Breast epithelium (tissue), 4 donors: Measurements from ENCODE around the gene ATG16L2. TPM values are rescaled to one million over a fixed set of nuclear protein-coding genes. Genes with fewer than 3 reads are reported as not detected.

Experiments
- DNase-seq, 2 donors: peaks; one replicate each; pipeline ENCODE4 v3.0.0-alpha.2; 2019; ENCODE audit warnings: low spot score in 2 of 2
- H3K27ac ChIP-seq, 2 donors: fragments of 200-600 bp; sonication (generic) in 1 of 2; one replicate each; pipeline ENCODE4 v1.5.1; 2016 to 2019; ENCODE audit warnings: mild to moderate bottlenecking in 1 of 2
- H3K27me3 ChIP-seq, 2 donors: fragments of 200-600 bp; sonication (generic) in 1 of 2; one replicate each; pipeline versions ENCODE4 v1.5.1 to v1.6.0; 2017 to 2019; ENCODE audit warnings: control low read depth in 1 of 2, mild to moderate bottlenecking in 1 of 2
- H3K36me3 ChIP-seq: fragments of 200-600 bp; one replicate; pipeline ENCODE4 v1.5.1; 2019
- H3K4me1 ChIP-seq, 2 donors: fragments of 200-600 bp; sonication (generic); one replicate each; pipeline ENCODE4 v1.5.1; 2016 to 2019; ENCODE audit warnings: control low read depth in 1 of 2
- H3K4me3 ChIP-seq, 3 donors: fragments of 200-600 bp; sonication (generic); 1 replicate in 2 of 3; 2 replicates in 1 of 3; pipeline ENCODE4 v1.5.1; 2016 to 2019; ENCODE audit warnings: mild to moderate bottlenecking in 3 of 3, moderate library complexity in 2 of 3
- H3K9me3 ChIP-seq, 2 donors: fragments of 200-600 bp; sonication (generic) in 1 of 2; one replicate each; pipeline ENCODE4 v1.5.1; 2016 to 2019; ENCODE audit warnings: control low read depth in 1 of 2
- CTCF ChIP-seq, 3 donors: fragments of 450-650 bp; IDR thresholded peaks; one replicate each; pipeline ENCODE4 v1.5.1; 2016 to 2017; ENCODE audit warnings: antibody characterized with exemption in 3 of 3, mild to moderate bottlenecking in 3 of 3, moderate library complexity in 3 of 3
- POLR2A ChIP-seq: fragments of 450-650 bp; IDR thresholded peaks from one replicate; pipeline ENCODE4 v1.6.1; 2016; ENCODE audit warnings: antibody characterized with exemption, mild to moderate bottlenecking, moderate library complexity
- POLR2AphosphoS5 ChIP-seq, 3 donors: sonication (generic); formaldehyde crosslinking; IDR thresholded peaks; one replicate each; pipeline ENCODE4 v1.6.1; 2017; ENCODE audit warnings: antibody characterized with exemption in 3 of 3
- intact Hi-C: fragments of 100-400 bp; cut with DNase I; formaldehyde crosslinking; loops from one replicate; pipeline ENCODE4 v1.15.1; 2023; ENCODE audit warnings: low total_unique reads
- total RNA-seq, 3 donors: library from RNA; depleted of rRNA; stranded (reverse); fragments of >200 nt; gene quantifications; one replicate each; pipeline ENCODE4 v1.1.0, GENCODE V29; 2016

ATG16L2 gene
- total RNA-seq, 3 donors from 2014 or later = 18.7 to 39.2 (median 28.2) TPM

GRCh38 chr11:72776844-72777754, 37.1 kb upstream of the ATG16L2 start:
- Histone ChIP-seq H3K27me3 (no peaks in the 10 kb centered on the region), H3K4me3 (no peak overlapping the region), H3K36me3 (no peaks in the 10 kb centered on the region), H3K9me3 (no peaks in the 10 kb centered on the region), H3K4me1 (peaks cover 5 to 31% of the 10 kb centered on the region in 2 donors), H3K27ac (peak overlapping the region; percentile 14 to 59)
- DNase-seq = no peak
- intact Hi-C loops = no loop called here
- TF ChIP-seq POLR2AphosphoS5 (IDR thresholded peaks at IDR 0.05) = no peak
- TF ChIP-seq CTCF (IDR thresholded peaks at IDR 0.05) = no peak
- no peak for TF ChIP-seq POLR2A

- no peak overlapping the region for H3K4me3 ChIP-seq
- H3K9me3 ChIP-seq = no peaks in the 10 kb centered on the region
- DNase-seq = no peak
- TF ChIP-seq POLR2AphosphoS5 (IDR thresholded peaks at IDR 0.05) = no peak
- no peak for TF ChIP-seq CTCF (IDR thresholded peaks at IDR 0.05)
- no peak for TF ChIP-seq POLR2A
- no peaks in the 10 kb centered on the region for H3K27me3 ChIP-seq
- no peaks in the 10 kb centered on the region for H3K36me3 ChIP-seq
- peaks cover 5 to 31% of the 10 kb centered on the region in 2 donors for H3K4me1 ChIP-seq
- intact Hi-C loops = no loop called here
- H3K27ac ChIP-seq = peak overlapping the region; percentile 14 to 59
Observed at GRCh38 chr11:72777755-72778278, 36.4 kb upstream of the ATG16L2 start.

- H3K4me3 ChIP-seq = peak overlapping the region in 1 of 3 donors; percentile 12
- no peaks in the 10 kb centered on the region for H3K36me3 ChIP-seq
- no peaks in the 10 kb centered on the region for H3K9me3 ChIP-seq
- intact Hi-C loops = no loop called here
- no peaks in the 10 kb centered on the region for H3K27me3 ChIP-seq
- TF ChIP-seq POLR2A (no peak), POLR2AphosphoS5 (IDR thresholded peaks at IDR 0.05) (no peak), CTCF (IDR thresholded peaks at IDR 0.05) (no peak)
- H3K27ac ChIP-seq = peak overlapping the region in 1 of 2 donors; percentile 2
- H3K4me1 ChIP-seq = peaks cover 5 to 31% of the 10 kb centered on the region in 2 donors
- no peak for DNase-seq
Observed at GRCh38 chr11:72778535-72779494, 35.4 kb upstream of the ATG16L2 start.

- intact Hi-C loops = loop anchor here (10.0 kb wide), 1 partner anchor 55 kb away; no protein-coding TSS in a partner anchor
- H3K4me3 ChIP-seq = peak overlapping the region in 2 of 3 donors; percentile 81 to 92
- no peak for DNase-seq
- TF ChIP-seq POLR2A (no peak), POLR2AphosphoS5 (IDR thresholded peaks at IDR 0.05) (no peak), CTCF (IDR thresholded peaks at IDR 0.05) (no peak)
- H3K36me3 ChIP-seq = no peaks in the 10 kb centered on the region
- no peaks in the 10 kb centered on the region for H3K27me3 ChIP-seq
- H3K9me3 ChIP-seq = no peaks in the 10 kb centered on the region
- H3K4me1 ChIP-seq = peaks cover 3 to 24% of the 10 kb centered on the region in 2 donors
- peak overlapping the region in 1 of 2 donors; percentile 93 for H3K27ac ChIP-seq
Observed at GRCh38 chr11:72779495-72780128, 34.6 kb upstream of the ATG16L2 start.
